Endothelial cell of umbilical vein (primary cell): ENCODE measurements around the gene JAZF1. TPM values are rescaled to one million over a fixed set of nuclear protein-coding genes. Genes with fewer than 3 reads are reported as not detected.

Experiments
- BruUV-seq: library from RNA; stranded (reverse); fragments of 400-500 nt; replicated peaks from 2 replicates; lab custom pipeline; 2021; lab: Mats Ljungman, UMichigan
- CTCF ChIA-PET: fragments of 300-600, 350-600 bp; sonication (Branson Sonifier 250); formaldehyde crosslinking; loops from one replicate; lab custom pipeline; 2021; ENCODE audit warnings: antibody characterized with exemption, inconsistent platforms; lab: Charles Lee
- POLR2A ChIA-PET: fragments of 300-600, 350-600 bp; sonication (Branson Sonifier 250); formaldehyde crosslinking; loops from one replicate; lab custom pipeline; 2021; ENCODE audit warnings: antibody characterized with exemption, inconsistent platforms; lab: Charles Lee
- DNase-seq: peaks from one replicate; pipeline ENCODE4 v3.0.0-alpha.2; 2011; ENCODE audit warnings: low read depth, low spot score
- FAIRE-seq: peaks from 2 replicates; lab custom pipeline; 2011; peaks lifted over from hg19 to GRCh38; lab: Jason Lieb, UNC
- H2AFZ ChIP-seq: 2 replicates; pipeline ENCODE4 v1.6.0; 2012; ENCODE audit warnings: low read depth, low read length, control low read depth, inconsistent platforms
- H3K27ac ChIP-seq: 2 replicates; pipeline ENCODE4 v1.5.1; 2011; ENCODE audit warnings: low read depth, mild to moderate bottlenecking, control low read depth, low read length, moderate library complexity; ENCODE audit not compliant: insufficient read depth
- H3K27me3 ChIP-seq, 2 experiments: 2 replicates each; pipeline versions ENCODE4 v1.6.0 to v1.6.1; 2011; ENCODE audit warnings: low read length in 2 of 2, mixed read lengths in 1 of 2; ENCODE audit not compliant: control insufficient read depth in 2 of 2, insufficient read depth in 2 of 2
- H3K36me3 ChIP-seq, 2 experiments: 2 replicates in 1 of 2; 3 replicates in 1 of 2; pipeline ENCODE4 v1.5.1; 2011; ENCODE audit warnings: low read length in 2 of 2, mild to moderate bottlenecking in 1 of 2, moderate library complexity in 1 of 2; ENCODE audit not compliant: control insufficient read depth in 2 of 2, insufficient read depth in 2 of 2; ENCODE audit errors: extremely low read depth in 1 of 2
- H3K4me1 ChIP-seq: 3 replicates; pipeline ENCODE4 v1.5.1; 2011; ENCODE audit warnings: mild to moderate bottlenecking, low read length; ENCODE audit not compliant: control insufficient read depth, insufficient read depth; ENCODE audit errors: extremely low read depth
- H3K4me2 ChIP-seq: 2 replicates; pipeline ENCODE4 v1.6.1; 2011; ENCODE audit warnings: low read length, control low read depth, mixed read lengths; ENCODE audit not compliant: insufficient read depth
- H3K4me3 ChIP-seq, 3 experiments: fragments of 200-600 bp in 1 of 3; sonication (generic), shearing (Covaris generic) in 1 of 3; replicated peaks in 1 of 3; 2 replicates each; pipeline ENCODE4 v1.5.1; 2011 to 2016; ENCODE audit warnings: control low read depth in 3 of 3, low read length in 3 of 3, mild to moderate bottlenecking in 2 of 3, inconsistent platforms in 1 of 3, low read depth in 1 of 3, moderate library complexity in 1 of 3; ENCODE audit not compliant: insufficient read depth in 1 of 3
- H3K79me2 ChIP-seq: 2 replicates; pipeline ENCODE4 v1.6.0; 2012; ENCODE audit warnings: low read length, inconsistent platforms; ENCODE audit not compliant: control insufficient read depth, insufficient read depth
- H3K9ac ChIP-seq: replicated peaks from 2 replicates; pipeline ENCODE3; 2011; ENCODE audit warnings: low read length, control low read depth; ENCODE audit not compliant: insufficient read depth; ENCODE audit errors: extremely low read depth
- H3K9me1 ChIP-seq: replicated peaks from 3 replicates; pipeline ENCODE4 v1.6.0; 2011; ENCODE audit warnings: mild to moderate bottlenecking, low read length; ENCODE audit not compliant: control insufficient read depth, insufficient read depth; ENCODE audit errors: extremely low read depth
- H3K9me3 ChIP-seq: replicated peaks from 2 replicates; pipeline ENCODE4 v1.5.1; 2012; ENCODE audit warnings: low read length, inconsistent platforms; ENCODE audit not compliant: control insufficient read depth, insufficient read depth
- H4K20me1 ChIP-seq: replicated peaks from 2 replicates; pipeline ENCODE3; 2011; ENCODE audit warnings: mild to moderate bottlenecking, low read length; ENCODE audit not compliant: control insufficient read depth, insufficient read depth; ENCODE audit errors: extremely low read depth
- CTCF ChIP-seq, 2 donors: IDR thresholded peaks; 1 replicate in 1 of 2; 2 replicates in 1 of 2; pipeline ENCODE4 v1.5.1; 2011; ENCODE audit warnings: low read length in 2 of 2, mild to moderate bottlenecking in 2 of 2, moderate library complexity in 2 of 2, control low read depth in 1 of 2, inconsistent platforms in 1 of 2, low read depth in 1 of 2; ENCODE audit not compliant: insufficient read depth in 1 of 2; ENCODE audit errors: extremely low read depth in 1 of 2
- EZH2 ChIP-seq: IDR thresholded peaks from 2 replicates; pipeline ENCODE4 v1.6.1; 2012; ENCODE audit warnings: borderline replicate concordance, low read depth, mild to moderate bottlenecking, moderate library complexity, low read length, inconsistent platforms; ENCODE audit not compliant: severe bottlenecking
- FOS ChIP-seq: IDR thresholded peaks from 2 replicates; pipeline ENCODE4 v1.6.1; 2011; ENCODE audit warnings: mild to moderate bottlenecking, low read length, moderate library complexity, borderline replicate concordance; ENCODE audit not compliant: insufficient read depth
- GATA2 ChIP-seq: IDR thresholded peaks from 2 replicates; pipeline ENCODE4 v1.7.0; 2011; ENCODE audit warnings: low read depth, mild to moderate bottlenecking, moderate library complexity, mixed read lengths, low read length; ENCODE audit not compliant: insufficient read length, insufficient read depth
- JUN ChIP-seq: IDR thresholded peaks from 2 replicates; pipeline ENCODE4 v1.6.1; 2011; ENCODE audit warnings: borderline replicate concordance, low read depth; ENCODE audit not compliant: insufficient read length, insufficient read depth
- MAX ChIP-seq: IDR thresholded peaks from 2 replicates; pipeline ENCODE4 v1.6.1; 2011; ENCODE audit not compliant: insufficient read depth, insufficient read length
- MYC ChIP-seq: IDR thresholded peaks from one replicate; pipeline ENCODE4 v1.6.1; 2011; ENCODE audit warnings: mild to moderate bottlenecking, low read depth, low read length
- POLR2A ChIP-seq: IDR thresholded peaks from 2 replicates; pipeline ENCODE4 v1.6.1; 2012; ENCODE audit warnings: low read depth, mild to moderate bottlenecking, control low read depth, low read length
- POLR2AphosphoS5 ChIP-seq: IDR thresholded peaks from 2 replicates; pipeline ENCODE4 v1.6.1; 2012; ENCODE audit warnings: low read depth, mild to moderate bottlenecking, control low read depth, low read length, moderate library complexity; ENCODE audit not compliant: insufficient read depth
- dilution Hi-C: fragments of 300-500 bp; cut with MboI; formaldehyde crosslinking; loops from one replicate; pipeline ENCODE4 v1.15.0; 2019; ENCODE audit warnings: low sequenced_read_pairs; ENCODE audit not compliant: extremely low pct_ligation_motif_present
- intact Hi-C: fragments of 100-400 bp; cut with micrococcal nuclease; formaldehyde crosslinking; loops from one replicate; pipeline ENCODE4 v1.10.0; 2022
- polyA plus RNA-seq, 4 experiments: library from polyadenylated mRNA; depleted of rRNA in 3 of 4; stranded (reverse) in 3 of 4; unstranded in 1 of 4; fragments of >200 nt; gene quantifications; 2 replicates each; pipeline versions ENCODE4 v1.2.1 to v1.2.3, GENCODE V29; 2011 to 2012; ENCODE audit warnings: missing spikeins in 1 of 4
- total RNA-seq: library from RNA; stranded (reverse); gene quantifications from 2 replicates; pipeline ENCODE4 v1.2.3, GENCODE V29; 2021

JAZF1 gene
- total and polyA plus RNA-seq, 2 donors (not counting 3 experiments of a cell fraction or from before 2014, with no cell fraction given), result 2.5 to 16.9 TPM

GRCh38 chr7:27871086-27871485, 309.5 kb downstream of the JAZF1 start:
- H3K27me3 ChIP-seq, result no peaks in the 10 kb centered on the region
- no TSS peak for BruUV-seq
- intact Hi-C loops, result no loop called here
- no peaks in the 10 kb centered on the region for H3K36me3 ChIP-seq
- no peak overlapping the region for H3K4me2 ChIP-seq
- CTCF ChIA-PET, result no interaction called here
- no peak overlapping the region for H3K27ac ChIP-seq
- no peak for FAIRE-seq
- POLR2A ChIA-PET, result no interaction called here
- dilution Hi-C loops, result no loop called here
- H3K4me3 ChIP-seq, result no peak overlapping the region
- H3K79me2 ChIP-seq, result no peaks in the 10 kb centered on the region
- H3K9me3 ChIP-seq, result no peaks in the 10 kb centered on the region
- no peak for TF ChIP-seq MYC
- no peak for TF ChIP-seq FOS
- no peak for TF ChIP-seq POLR2A
- TF ChIP-seq JUN, result no peak
- TF ChIP-seq POLR2AphosphoS5, result no peak
- TF ChIP-seq MAX, result no peak
- no peak for TF ChIP-seq EZH2
- no peak for TF ChIP-seq CTCF (IDR thresholded peaks at IDR 0.05; ENCODE audit: extremely low read depth in 1 of 2, insufficient read depth in 1 of 2, low read depth in 1 of 2, low read length in 2 of 2)
- TF ChIP-seq GATA2, result no peak
- no peaks in the 10 kb centered on the region for H4K20me1 ChIP-seq
- H2AFZ ChIP-seq, result no peak overlapping the region
- H3K9ac ChIP-seq, result no peak overlapping the region
- no peak for DNase-seq
- H3K9me1 ChIP-seq, result no peaks in the 10 kb centered on the region
- H3K4me1 ChIP-seq, result peaks cover 34% of the 10 kb centered on the region
